ENCODE measurements around the gene PPWD1.

- TF ChIP-seq CTCF (IDR thresholded peaks at IDR 0.05; ENCODE audit: borderline replicate concordance, extremely low read depth, low read length, poor library complexity, severe bottlenecking) (no peak), EZH2 (IDR thresholded peaks at IDR 0.05; ENCODE audit: borderline replicate concordance, low read depth, low read length, severe bottlenecking) (no peak)
These were observed 14.0 kb downstream of the PPWD1 start for GRCh38 chr5:65577141-65577540.
